ENCODE results near the gene INSRR. TPM values are rescaled to one million over a fixed set of nuclear protein-coding genes. Genes with fewer than 3 reads are reported as not detected.

Gene INSRR
- total and polyA plus RNA-seq, 2 of the 8 experiments (the other 6 are each of a cell fraction or from before 2014, with no cell fraction given): 0.02 TPM; not detected in 1

DNA sequence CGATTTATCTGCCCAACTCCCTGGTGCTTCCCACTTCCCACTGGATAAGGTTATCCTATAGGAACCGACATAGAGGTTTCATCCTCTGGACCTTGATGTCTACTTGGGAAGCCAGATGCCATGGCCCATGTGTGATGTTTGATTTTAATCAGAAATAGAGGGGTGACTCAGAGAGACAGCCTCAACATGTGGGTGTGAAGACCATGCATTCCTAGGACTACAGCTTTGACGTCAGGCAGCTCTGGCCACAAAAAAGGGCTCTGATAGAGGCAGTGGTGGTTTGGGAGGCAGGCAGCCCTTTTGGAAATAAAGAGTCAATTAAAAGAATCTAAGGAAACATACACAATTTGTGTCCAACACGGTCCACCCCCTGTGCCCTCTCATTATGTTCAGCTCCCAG is 37.1 kb downstream of the INSRR start:
- H4K8ac ChIP-seq (ENCODE audit: extremely low read depth, insufficient read depth, low read length): no peak overlapping the region
- no peak overlapping the region for H2BK12ac ChIP-seq (ENCODE audit: low read depth, low read length)
- H4K20me1 ChIP-seq (replicated peaks in 1 of 2; ENCODE audit: control insufficient read depth in 1 of 2, insufficient read depth in 2 of 2, low read length in 2 of 2): no peaks in the 10 kb centered on the region
- H3K23me2 ChIP-seq (ENCODE audit: low read depth, low read length): no peaks in the 10 kb centered on the region; the same call in 1 of the 2 replicates
- no peak overlapping the region for H3K18ac ChIP-seq (ENCODE audit: extremely low read depth, low read length)
- H3K14ac ChIP-seq (ENCODE audit: insufficient read length): no peak overlapping the region
- H3K27ac ChIP-seq (ENCODE audit: low read depth, low read length): no peak overlapping the region
- FAIRE-seq (no peak), DNase-seq (ENCODE audit: low read depth in 1 of 2, low spot score in 2 of 2) (no peak)
- ChIA-PET POLR2A (ENCODE audit: partially characterized antibody) (interaction anchor here (0.9 to 1.1 kb wide), 2 partner anchors 12 to 46 kb away, joined by 3 read pairs; no protein-coding TSS in a partner anchor), CTCF (ENCODE audit: partially characterized antibody) (interaction anchor here (0.8 to 22.0 kb wide), 14 partner anchors 8 to 93 kb away, joined by 3 to 491 read pairs (median 3); partner anchors contain the start of genes ISG20L2, METTL25B and SH2D2A)
- no peaks in the 10 kb centered on the region for H3K79me2 ChIP-seq (ENCODE audit: control insufficient read depth in 1 of 2, insufficient read depth in 2 of 2, low read length in 2 of 2)
- H3K4me1 ChIP-seq (replicated peaks in 1 of 4; ENCODE audit: control insufficient read depth in 3 of 4, insufficient read depth in 4 of 4, low read length in 3 of 4): no peaks in the 10 kb centered on the region
- WGBS, 2 experiments (ENCODE audit: extremely low coverage in 1 of 2, insufficient coverage in 1 of 2, insufficient read length in 1 of 2, insufficient replicate concordance in 2 of 2, low coverage in 1 of 2, low lambda C conversion rate in 2 of 2, missing lambda C conversion rate in 1 of 2): 88% methylated on average over 3 of the region's 4 CpGs; no CpG with 5 or more reads in 1 of the 2 experiments
- no peak overlapping the region for H4K5ac ChIP-seq (ENCODE audit: insufficient read length, low read depth, low read length)
- no peak overlapping the region for H2AFZ ChIP-seq (ENCODE audit: low read length)
- no peak overlapping the region for H4K91ac ChIP-seq (replicated peaks; ENCODE audit: insufficient read length, low read length)
- no peak overlapping the region for H3K23ac ChIP-seq (ENCODE audit: insufficient read length)
- peaks cover 1 to 5% (median 3%) of the 10 kb centered on the region in 4 experiments; a peak in 4 of 7 replicates for H3K27me3 ChIP-seq (replicated peaks in 1 of 4; ENCODE audit: control insufficient read depth in 3 of 4, extremely low read depth in 1 of 4, insufficient read depth in 3 of 4, low read length in 3 of 4)
- no peak overlapping the region for H2BK5ac ChIP-seq (ENCODE audit: low read depth, low read length)
- H3K9ac ChIP-seq (replicated peaks in 1 of 4; ENCODE audit: extremely low read depth in 1 of 4, low read depth in 3 of 4, low read length in 3 of 4): no peak overlapping the region
- H3K4me2 ChIP-seq (ENCODE audit: insufficient read depth in 1 of 2, low read depth in 2 of 2, low read length in 2 of 2): no peak overlapping the region
- H3K79me1 ChIP-seq (ENCODE audit: low read depth, low read length): no peaks in the 10 kb centered on the region
- TF ChIP-seq TCF12 (IDR thresholded peaks at IDR 0.05; ENCODE audit: low read depth, low read length) (no peak), BACH1 (IDR thresholded peaks at IDR 0.05; ENCODE audit: low read length) (no peak), TAF1 (IDR thresholded peaks at IDR 0.05; ENCODE audit: low read depth, low read length) (no peak), JUND (IDR thresholded peaks at IDR 0.05; ENCODE audit: low read length) (no peak), SAP30 (IDR thresholded peaks at IDR 0.05; ENCODE audit: insufficient read depth, insufficient replicate concordance, low read length) (no peak), KDM1A (IDR thresholded peaks at IDR 0.05; ENCODE audit: borderline replicate concordance, low read length) (no peak), POLR2AphosphoS5 (IDR thresholded peaks at IDR 0.05; ENCODE audit: low read depth, low read length) (no peak), SP1 (IDR thresholded peaks at IDR 0.05; ENCODE audit: low read depth, low read length) (no peak), EP300 (IDR thresholded peaks at IDR 0.05; ENCODE audit: borderline replicate concordance in 1 of 2, low read depth in 2 of 2, low read length in 2 of 2) (no peak), RAD21 (IDR thresholded peaks at IDR 0.05 in 1 of 2, conservative IDR thresholded peaks at IDR 0.05 in 1 of 2; ENCODE audit: low read depth in 2 of 2, low read length in 2 of 2) (no peak), SIX5 (IDR thresholded peaks at IDR 0.05; ENCODE audit: low read depth, low read length) (no peak), SP4 (IDR thresholded peaks at IDR 0.05; ENCODE audit: low read length) (no peak), SRF (IDR thresholded peaks at IDR 0.05; ENCODE audit: low read depth, low read length) (no peak), CHD2 (IDR thresholded peaks at IDR 0.05; ENCODE audit: low read length) (no peak)
- H3K4ac ChIP-seq (replicated peaks; ENCODE audit: insufficient read length, low read depth, low read length): no peak overlapping the region
- no peaks in the 10 kb centered on the region for H3K36me3 ChIP-seq (ENCODE audit: control insufficient read depth in 2 of 4, insufficient read depth in 4 of 4, low read length in 3 of 4)
- H2BK15ac ChIP-seq (ENCODE audit: low read length): no peak overlapping the region
- H2BK120ac ChIP-seq (replicated peaks; ENCODE audit: low read depth, low read length): no peak overlapping the region
- H3K56ac ChIP-seq (replicated peaks; ENCODE audit: insufficient read length, low read depth, low read length): no peak overlapping the region
- no peak overlapping the region for H2BK20ac ChIP-seq (ENCODE audit: low read length)
- no peak overlapping the region for H2AK5ac ChIP-seq (ENCODE audit: low read depth, low read length)
- no peak overlapping the region for H3K4me3 ChIP-seq (ENCODE audit: extremely low read depth in 1 of 4, insufficient read depth in 2 of 4, low read depth in 3 of 4, low read length in 4 of 4)
- no peaks in the 10 kb centered on the region for H3K9me3 ChIP-seq (ENCODE audit: insufficient read depth in 2 of 2, low read depth in 1 of 2, low read length in 1 of 2)
